Activated CD4-positive, alpha-beta T cell treated with anti-CD3 and anti-CD28 coated beads, Interleukin-2, amount 10 ng/mL, durations not matched to agents 7 days and 5 days (primary cell): Measurements from ENCODE around the gene GUK1. TPM values are rescaled to one million over a fixed set of nuclear protein-coding genes. Genes with fewer than 3 reads are reported as not detected.
"Not testable (repeated sequence)": the region's sequence is repeated elsewhere in the genome, so short reads cannot be mapped to it uniquely, and the experiment has no call there.

Source experiments
- CTCF ChIA-PET: fragments of 350-600 bp; sonication (Branson Sonifier 250); formaldehyde crosslinking; loops from one replicate; lab custom pipeline; 2021; ENCODE audit warnings: antibody characterized with exemption; lab: Charles Lee
- POLR2A ChIA-PET: fragments of 350-600 bp; sonication (Branson Sonifier 250); formaldehyde crosslinking; loops from one replicate; lab custom pipeline; 2021; ENCODE audit warnings: antibody characterized with exemption; lab: Charles Lee
- DNase-seq: peaks from one replicate; pipeline ENCODE4 v3.0.0-alpha.2; 2020
- H3K27ac Mint-ChIP-seq: one replicate; pipeline ENCODE4 v1.8.0; 2021; ENCODE audit warnings: mild to moderate bottlenecking, moderate library complexity, mixed read lengths
- H3K27me3 Mint-ChIP-seq: one replicate; pipeline ENCODE4 v1.8.0; 2021; ENCODE audit warnings: mixed read lengths
- H3K36me3 Mint-ChIP-seq: one replicate; pipeline ENCODE4 v1.8.0; 2021; ENCODE audit warnings: low read depth, mixed read lengths
- H3K4me1 Mint-ChIP-seq: one replicate; pipeline ENCODE4 v1.8.0; 2021; ENCODE audit warnings: mixed read lengths
- H3K4me3 Mint-ChIP-seq: one replicate; pipeline ENCODE4 v1.8.0; 2021; ENCODE audit warnings: mild to moderate bottlenecking, moderate library complexity, mixed read lengths
- H3K9me3 Mint-ChIP-seq: one replicate; pipeline ENCODE4 v1.8.0; 2021; ENCODE audit warnings: mixed read lengths
- total RNA-seq, 2 experiments: library from RNA; stranded (reverse); gene quantifications; one replicate each; pipeline ENCODE4 v1.2.3, GENCODE V29; 2021

GUK1 gene
- total RNA-seq, 2 experiments from 2014 or later = 207 to 260 TPM

- POLR2A ChIA-PET = interaction anchor here (0.6 kb wide), 1 partner anchor 8 kb away, joined by 3 read pairs; the partner anchor contains the start of gene IBA57
- H3K4me1 Mint-ChIP-seq, H3K36me3 Mint-ChIP-seq, H3K4me3 Mint-ChIP-seq, H3K9me3 Mint-ChIP-seq, H3K27me3 Mint-ChIP-seq: not testable (repeated sequence)
- peak overlapping the region; percentile 19 for H3K27ac Mint-ChIP-seq
- DNase-seq = peak; percentile 46
- CTCF ChIA-PET = interaction anchor here (0.6 kb wide), 1 partner anchor 103 kb away, joined by 3 read pairs; no protein-coding TSS in a partner anchor
Observed at GRCh38 chr1:228173528-228174481, 33.7 kb downstream of the GUK1 start.

DNA sequence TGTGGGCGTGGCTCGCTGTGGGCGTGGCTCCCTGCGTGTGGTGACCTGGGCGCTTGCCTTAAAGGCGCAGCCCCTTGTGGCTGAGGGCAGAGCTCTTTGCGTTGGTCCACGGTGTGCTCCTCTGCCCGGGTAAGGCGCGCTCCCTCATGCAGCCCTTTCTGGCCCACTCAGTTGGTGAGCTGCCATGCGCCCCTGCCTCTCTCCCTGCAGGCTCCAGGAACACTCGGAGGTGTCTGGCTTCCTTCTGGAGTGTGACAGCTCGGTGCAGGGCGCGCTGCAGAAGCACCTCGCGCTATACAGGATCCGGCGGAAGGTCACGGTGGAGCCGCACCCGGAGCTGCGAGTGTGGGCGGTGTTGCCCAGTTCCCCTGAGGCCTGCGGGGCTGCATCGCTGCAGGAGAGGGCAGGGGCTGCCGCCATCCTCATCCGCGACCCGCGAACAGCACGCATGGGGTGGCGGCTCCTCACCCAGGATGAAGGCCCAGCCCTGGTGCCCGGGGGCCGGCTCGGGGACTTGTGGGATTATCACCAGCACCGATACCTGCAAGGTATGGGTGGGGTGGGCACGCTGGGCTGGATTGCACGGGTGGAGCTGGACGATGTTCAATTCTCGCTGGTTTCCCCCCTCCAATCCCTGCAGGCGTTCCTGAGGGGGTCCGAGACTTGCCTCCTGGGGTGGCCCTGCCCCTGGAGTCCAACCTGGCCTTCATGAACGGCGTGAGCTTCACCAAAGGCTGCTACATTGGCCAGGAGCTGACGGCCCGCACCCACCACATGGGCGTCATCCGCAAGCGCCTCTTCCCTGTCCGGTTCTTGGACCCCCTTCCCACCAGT, 34.6 kb downstream of the GUK1 start:
- CTCF ChIA-PET = no interaction called here
- peak; percentile 52 for DNase-seq
- no peaks in the 10 kb centered on the region for H3K9me3 Mint-ChIP-seq
- no peaks in the 10 kb centered on the region for H3K27me3 Mint-ChIP-seq
- POLR2A ChIA-PET = no interaction called here
- peaks cover 2% of the 10 kb centered on the region for H3K4me1 Mint-ChIP-seq
- no peak overlapping the region for H3K4me3 Mint-ChIP-seq
- no peak overlapping the region for H3K27ac Mint-ChIP-seq
- H3K36me3 Mint-ChIP-seq = peaks cover 1% of the 10 kb centered on the region

DNA sequence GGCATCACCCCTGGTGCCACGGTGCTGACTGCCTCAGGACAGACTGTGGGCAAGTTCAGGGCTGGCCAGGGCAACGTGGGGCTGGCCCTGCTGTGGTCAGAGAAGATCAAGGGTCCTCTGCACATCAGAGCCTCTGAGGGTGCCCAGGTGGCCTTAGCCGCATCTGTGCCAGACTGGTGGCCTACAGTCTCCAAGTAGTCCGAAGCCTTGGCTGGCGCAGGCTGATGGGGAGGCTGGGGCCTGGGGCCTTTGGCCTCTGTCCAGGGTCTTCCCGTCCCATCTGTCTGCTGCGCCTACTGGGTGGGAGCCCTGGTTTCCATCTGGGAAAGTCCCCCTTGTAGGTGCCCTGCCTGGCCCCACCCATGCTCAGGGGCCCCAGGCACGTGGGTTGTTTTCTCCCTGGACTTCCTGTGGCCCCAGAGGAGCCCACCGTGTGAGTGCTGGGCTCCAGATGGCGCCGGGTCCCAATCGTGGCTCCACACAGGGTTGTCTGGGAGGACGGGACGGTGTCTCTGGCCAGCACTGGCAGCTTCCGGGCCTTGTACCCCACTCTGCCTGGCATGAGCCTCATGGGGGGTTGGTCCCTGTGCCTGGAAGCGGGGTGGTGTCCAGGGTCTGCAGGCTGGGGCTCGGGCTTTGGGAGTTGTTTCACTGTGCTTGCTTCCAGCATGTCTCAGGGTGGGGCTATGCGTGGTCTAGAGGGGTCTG, 35.4 kb downstream of the GUK1 start:
- Mint-ChIP-seq H3K4me3 (no peak overlapping the region), H3K27me3 (no peaks in the 10 kb centered on the region), H3K36me3 (peaks cover 1% of the 10 kb centered on the region), H3K27ac (no peak overlapping the region), H3K9me3 (no peaks in the 10 kb centered on the region), H3K4me1 (peaks cover 2% of the 10 kb centered on the region)
- ChIA-PET POLR2A (no interaction called here), CTCF (interaction anchor here (3.3 kb wide), 1 partner anchor 9 kb away, joined by 18 read pairs; the partner anchor contains the start of gene IBA57)
- no peak for DNase-seq

- ChIA-PET CTCF (interaction anchor here (0.7 to 3.3 kb wide), 4 partner anchors 10 to 46 kb away, joined by 3 to 18 read pairs (median 4); partner anchors contain the start of gene IBA57), POLR2A (no interaction called here)
- Mint-ChIP-seq H3K4me3 (no peak overlapping the region), H3K4me1 (peaks cover 2% of the 10 kb centered on the region), H3K27me3 (no peaks in the 10 kb centered on the region), H3K36me3 (peaks cover 1% of the 10 kb centered on the region), H3K9me3 (no peaks in the 10 kb centered on the region), H3K27ac (no peak overlapping the region)
- DNase-seq = no peak
Observed at GRCh38 chr1:228176024-228176395, 35.9 kb downstream of the GUK1 start.

GRCh38 chr1:228176461-228177182, 36.5 kb downstream of the GUK1 start:
- CTCF ChIA-PET = interaction anchor here (0.7 to 3.3 kb wide), 4 partner anchors 10 to 46 kb away, joined by 3 to 18 read pairs (median 4); partner anchors contain the start of gene IBA57
- no peak for DNase-seq
- Mint-ChIP-seq H3K36me3 (peaks cover 1% of the 10 kb centered on the region), H3K27me3 (no peaks in the 10 kb centered on the region), H3K9me3 (no peaks in the 10 kb centered on the region), H3K4me1 (peaks cover 2% of the 10 kb centered on the region), H3K4me3 (no peak overlapping the region), H3K27ac (no peak overlapping the region)
- POLR2A ChIA-PET = no interaction called here

DNA sequence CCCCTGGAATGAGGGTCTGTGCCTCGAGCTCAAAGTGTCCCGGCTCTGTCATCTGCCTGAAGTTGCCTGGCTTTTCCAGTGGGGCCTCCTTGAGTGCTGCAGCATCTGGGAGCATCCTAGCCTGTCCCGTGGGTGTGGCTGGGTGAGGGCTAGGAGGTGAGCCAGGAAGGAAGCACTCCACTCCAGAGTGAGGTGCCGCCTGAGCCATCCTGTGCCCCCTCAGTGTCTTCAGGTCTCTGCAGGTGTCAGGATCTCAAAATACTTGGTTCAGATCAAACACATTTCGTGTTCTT, 37.0 kb downstream of the GUK1 start:
- POLR2A ChIA-PET = no interaction called here
- no peaks in the 10 kb centered on the region for H3K27me3 Mint-ChIP-seq
- no peak for DNase-seq
- no peaks in the 10 kb centered on the region for H3K9me3 Mint-ChIP-seq
- H3K27ac Mint-ChIP-seq = no peak overlapping the region
- CTCF ChIA-PET = interaction anchor here (1.1 to 3.3 kb wide), 3 partner anchors 11 to 47 kb away, joined by 3 to 18 read pairs (median 4); partner anchors contain the start of gene IBA57
- H3K36me3 Mint-ChIP-seq = peaks cover 1% of the 10 kb centered on the region
- H3K4me3 Mint-ChIP-seq = no peak overlapping the region
- peaks cover 2% of the 10 kb centered on the region for H3K4me1 Mint-ChIP-seq

DNA sequence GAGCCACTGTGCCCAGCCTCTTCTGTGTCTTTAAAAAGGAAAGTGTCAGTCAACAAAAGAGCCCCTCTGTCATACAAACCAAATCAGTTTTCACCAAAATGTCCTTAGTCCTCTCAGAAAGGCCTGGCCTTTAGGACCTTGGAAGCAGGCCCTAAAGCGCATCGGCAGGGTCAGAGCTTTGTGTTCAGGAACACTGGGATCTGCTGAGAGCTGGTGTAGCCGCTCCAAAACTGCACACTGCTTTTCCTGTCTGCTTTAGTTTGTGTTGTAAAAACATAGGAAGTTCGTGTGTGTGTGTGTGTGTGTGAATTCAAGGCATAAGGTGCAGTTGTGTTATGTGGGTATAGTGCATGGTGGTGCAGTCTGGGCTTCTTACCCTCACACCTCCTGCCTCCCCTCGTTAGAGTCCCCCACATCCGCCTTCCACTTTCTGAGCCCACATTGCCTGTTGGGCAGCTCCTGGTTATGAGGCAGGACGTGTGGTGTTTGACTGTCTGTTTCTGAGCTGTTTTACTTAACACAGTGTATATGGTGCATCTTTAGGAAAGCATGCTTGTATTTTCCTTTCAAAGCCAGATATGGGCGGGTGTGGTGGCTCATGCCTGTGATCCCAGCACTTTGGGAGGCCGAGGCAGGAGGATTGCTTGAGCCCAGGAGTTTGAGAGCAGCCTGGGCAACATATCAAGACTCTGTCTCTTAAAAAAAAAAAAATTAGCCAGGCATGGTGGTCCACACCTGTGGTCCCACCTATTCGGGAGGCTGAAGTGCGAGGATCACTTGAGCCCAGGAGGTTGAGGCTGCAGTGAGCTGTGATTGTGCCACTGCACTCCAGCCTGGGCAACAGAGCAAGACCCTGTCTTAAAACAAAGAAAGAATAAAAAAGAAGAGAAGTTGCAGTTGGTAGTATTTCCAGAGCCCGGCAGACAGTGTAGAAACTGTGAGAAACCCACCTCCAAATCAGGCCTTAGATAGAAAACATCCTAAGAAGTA, 37.9 kb downstream of the GUK1 start:
- Mint-ChIP-seq H3K36me3 (peaks cover 1% of the 10 kb centered on the region), H3K4me3 (no peak overlapping the region), H3K9me3 (no peaks in the 10 kb centered on the region), H3K27ac (no peak overlapping the region), H3K27me3 (no peaks in the 10 kb centered on the region), H3K4me1 (peaks cover 2% of the 10 kb centered on the region)
- DNase-seq = no peak
- POLR2A ChIA-PET = interaction anchor here (0.5 kb wide), 1 partner anchor 137 kb away, joined by 10 read pairs; no protein-coding TSS in a partner anchor
- CTCF ChIA-PET = interaction anchor here (0.6 to 3.3 kb wide), 3 partner anchors 9 to 176 kb away, joined by 3 to 18 read pairs (median 3); partner anchors contain the start of gene IBA57

DNA sequence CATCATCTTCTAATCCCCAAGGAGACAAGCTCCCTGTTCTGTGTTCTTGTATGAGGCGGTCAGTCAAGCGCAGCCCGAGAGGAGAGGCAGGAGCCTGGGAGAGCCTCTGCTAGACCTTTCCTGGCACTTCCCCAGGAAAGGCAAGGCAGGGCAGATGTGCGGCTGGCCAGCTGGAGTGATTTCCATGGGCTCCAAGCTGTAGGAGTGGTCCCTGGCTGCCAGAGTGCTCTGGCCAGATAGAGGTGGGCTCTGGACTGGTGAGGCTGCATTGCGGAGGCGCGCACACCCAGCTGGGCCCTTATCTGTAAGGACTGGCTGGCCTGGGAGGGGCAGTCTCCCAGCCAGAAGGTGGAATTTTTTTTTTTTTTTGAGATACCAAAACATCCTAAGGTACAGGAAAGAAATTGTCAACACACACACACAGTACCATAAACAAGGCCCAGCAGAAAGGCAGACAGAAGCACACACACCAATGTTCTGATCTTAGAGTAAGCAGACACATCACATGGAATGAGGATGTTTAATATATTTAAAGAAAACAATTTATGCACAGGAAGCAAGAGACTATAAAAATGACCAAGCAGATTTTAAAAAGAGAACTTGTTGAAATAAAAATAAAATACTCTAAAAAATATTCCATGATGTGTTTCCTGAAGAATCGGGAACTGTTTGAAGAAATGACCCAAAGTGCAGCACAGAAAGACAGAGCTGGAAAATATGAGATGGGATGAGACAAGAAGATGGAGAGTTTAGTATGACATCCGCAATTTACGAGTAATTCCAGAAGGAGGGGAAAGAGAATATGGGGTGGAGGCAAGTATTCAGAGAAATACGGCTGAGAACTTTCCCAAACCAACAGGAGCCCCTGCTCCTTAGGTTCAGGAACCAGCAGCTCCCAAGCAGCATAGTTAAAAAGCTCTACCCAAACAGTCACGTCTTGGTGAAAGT, 38.9 kb downstream of the GUK1 start:
- ChIA-PET CTCF (interaction anchor here (0.6 to 3.3 kb wide), 3 partner anchors 10 to 177 kb away, joined by 3 to 18 read pairs (median 3); partner anchors contain the start of gene IBA57), POLR2A (no interaction called here)
- Mint-ChIP-seq H3K4me1 (peaks cover 2% of the 10 kb centered on the region), H3K27ac (no peak overlapping the region), H3K4me3 (no peak overlapping the region), H3K36me3 (peaks cover 1% of the 10 kb centered on the region), H3K27me3 (no peaks in the 10 kb centered on the region), H3K9me3 (no peaks in the 10 kb centered on the region)
- DNase-seq = no peak

DNA sequence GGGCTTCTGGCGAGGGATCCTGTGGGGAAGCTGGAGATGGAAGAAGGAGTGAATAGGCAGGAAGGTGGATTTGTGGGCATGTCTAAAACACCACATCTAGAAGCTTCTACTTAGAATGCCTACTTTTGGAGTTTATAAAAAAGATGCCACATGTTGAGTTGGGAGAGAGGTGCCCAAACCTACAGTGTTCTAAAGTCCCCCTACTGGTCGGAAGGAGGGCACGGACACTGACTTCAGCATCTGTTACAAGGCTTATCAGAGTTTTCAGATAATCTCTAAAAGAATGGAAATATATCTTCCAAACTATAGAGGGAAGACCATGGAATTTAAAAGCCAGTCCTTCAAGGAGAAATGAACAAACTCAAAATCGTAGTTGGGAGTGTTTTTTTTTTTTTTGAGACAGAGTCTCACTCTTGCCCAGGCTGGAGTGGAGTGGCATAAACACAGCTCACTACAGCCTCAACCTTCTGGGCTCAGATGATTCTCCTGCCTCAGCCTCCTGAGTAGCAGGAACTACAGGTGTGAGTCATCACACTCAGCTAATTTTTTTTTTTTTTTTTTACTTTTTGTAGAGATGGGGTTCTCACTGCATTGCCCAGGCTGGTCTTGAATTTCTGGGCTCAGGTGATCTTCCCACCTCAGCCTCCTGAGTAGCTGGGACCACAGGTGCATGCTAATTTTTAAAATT, 40.3 kb downstream of the GUK1 start:
- ChIA-PET POLR2A (interaction anchor here (0.6 kb wide), 1 partner anchor 25 kb away, joined by 3 read pairs; no protein-coding TSS in a partner anchor), CTCF (interaction anchor here (0.6 to 0.7 kb wide), 2 partner anchors 15 to 335 kb away, joined by 4 to 5 read pairs; no protein-coding TSS in a partner anchor)
- Mint-ChIP-seq H3K27ac (no peak overlapping the region), H3K36me3 (peaks cover 1% of the 10 kb centered on the region), H3K9me3 (no peaks in the 10 kb centered on the region), H3K4me3 (no peak overlapping the region), H3K27me3 (no peaks in the 10 kb centered on the region), H3K4me1 (peaks cover 2% of the 10 kb centered on the region)
- no peak for DNase-seq
